ENCODE data around the gene FNDC7.
"Not testable (repeated sequence)": the region's sequence is repeated elsewhere in the genome, so short reads cannot be mapped to it uniquely, and the experiment has no call there.

FNDC7 gene

DNA sequence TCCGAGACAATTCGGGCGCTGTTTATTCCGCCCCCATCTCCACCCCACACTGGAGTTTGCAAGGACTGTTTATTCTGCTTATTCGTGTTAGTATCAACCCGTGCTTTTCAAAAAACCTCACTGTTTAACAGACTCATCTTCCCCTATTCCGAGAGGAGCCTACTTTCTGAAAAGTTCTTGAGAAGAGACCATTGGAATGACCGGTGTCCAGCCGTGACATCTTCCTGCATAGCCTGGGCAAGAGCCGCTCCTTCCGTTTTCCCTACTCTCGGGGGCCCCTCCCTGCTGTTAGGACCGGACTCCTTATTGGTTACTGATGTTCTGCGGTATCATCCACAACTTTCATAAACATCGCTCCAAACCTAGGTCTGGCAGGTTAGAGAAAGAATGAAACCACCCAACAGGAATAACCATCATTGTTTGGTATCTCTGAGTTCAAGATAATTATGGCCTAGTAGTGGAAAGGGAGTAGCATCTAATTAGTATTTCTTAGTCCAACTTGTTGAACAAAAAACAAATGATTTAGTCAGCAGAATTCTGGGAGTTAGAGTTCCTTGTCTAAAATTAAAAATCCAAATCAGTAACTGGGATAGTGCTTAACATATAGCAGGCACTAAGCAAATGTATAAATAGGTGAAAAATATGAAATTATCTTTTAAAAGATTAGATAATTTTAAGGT lies 34.6 kb downstream of the FNDC7 start:
- DNase-seq: no peak

DNA sequence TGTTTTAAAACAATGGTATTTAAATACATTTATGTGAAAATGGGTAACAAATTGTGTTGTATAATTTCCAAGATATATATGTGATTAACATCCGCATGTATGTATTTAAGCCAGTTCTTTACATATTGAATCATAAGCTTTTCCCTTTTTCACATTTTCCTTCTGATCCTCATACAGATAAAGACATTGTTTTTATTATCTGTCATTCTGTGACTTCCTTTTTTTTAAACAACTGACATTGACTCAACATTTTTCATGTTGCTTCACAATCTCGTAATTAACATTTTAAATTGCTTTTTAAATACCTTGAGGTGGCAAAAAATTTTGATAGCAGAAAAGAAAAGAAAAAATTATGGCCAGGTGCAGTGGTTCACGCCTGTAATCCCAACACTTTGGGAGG lies 35.2 kb downstream of the FNDC7 start:
- no peak for DNase-seq

DNA sequence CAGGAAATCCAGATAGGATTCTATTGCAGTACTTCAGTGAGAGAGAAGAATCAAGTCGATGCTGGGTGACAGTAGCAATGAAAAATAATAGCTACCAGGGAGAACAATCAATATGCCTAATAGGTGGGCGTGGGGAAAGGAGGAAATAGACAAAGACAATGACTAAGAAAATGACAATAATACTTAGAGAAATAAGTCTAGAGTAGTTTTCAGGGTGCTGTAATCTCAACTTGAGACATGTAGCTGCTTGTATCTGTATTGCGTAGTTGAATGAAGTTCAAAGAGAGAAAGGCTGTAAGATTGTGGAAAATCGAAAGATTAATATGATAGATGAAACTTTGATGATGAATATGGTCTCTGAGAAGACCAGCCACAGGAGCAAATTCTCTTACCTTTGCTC lies 36.4 kb downstream of the FNDC7 start:
- DNase-seq: no peak

DNA sequence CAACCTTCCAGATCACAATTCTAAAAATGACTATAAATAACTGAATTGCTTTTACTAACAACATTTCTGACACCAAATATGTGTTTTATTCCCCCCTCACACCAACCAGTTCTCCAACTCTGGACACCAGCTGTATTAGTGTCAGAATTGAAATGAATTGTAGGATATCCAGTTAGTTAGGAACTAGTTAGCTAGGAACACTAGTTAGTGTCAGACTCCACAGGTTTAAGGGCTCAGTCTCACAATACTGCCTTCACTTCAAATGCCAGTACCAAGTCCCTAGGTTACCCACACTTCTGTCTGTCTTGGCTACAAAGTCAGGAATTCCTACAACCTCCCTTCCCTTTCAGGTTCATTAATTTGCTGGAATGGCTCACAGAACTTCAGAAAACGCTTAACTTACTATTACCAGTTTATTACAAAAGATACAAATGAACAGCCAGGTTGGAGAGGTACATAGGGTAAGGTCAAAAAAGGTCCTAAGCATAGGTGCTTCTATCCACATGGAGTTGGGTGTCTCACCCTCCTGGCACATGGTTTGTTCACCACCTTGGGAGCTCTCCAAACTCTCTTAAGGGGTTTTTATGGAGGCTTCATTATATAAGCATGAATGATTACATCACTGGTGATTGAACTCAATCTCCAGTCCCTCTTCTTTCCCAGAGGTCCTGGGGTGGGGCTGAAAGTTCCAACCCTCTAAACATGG lies 37.9 kb downstream of the FNDC7 start:
- DNase-seq: no peak

DNA sequence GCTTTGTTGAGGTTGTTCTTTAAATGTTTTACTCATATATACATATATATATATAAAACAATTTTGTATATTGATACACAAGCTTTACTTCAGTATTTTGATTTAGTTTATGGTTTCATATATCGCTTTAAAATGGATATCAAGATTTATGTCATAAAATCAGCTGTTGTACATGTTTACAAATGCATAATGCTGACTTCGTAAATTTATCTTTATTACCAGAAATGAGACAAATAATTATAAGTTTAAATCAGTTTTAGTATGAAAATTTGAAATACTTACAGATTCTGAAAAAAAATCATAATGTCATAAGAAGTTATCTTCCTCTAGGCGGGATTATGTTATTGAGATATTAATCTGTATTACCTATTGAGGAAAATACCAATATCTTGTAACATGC lies 40.7 kb downstream of the FNDC7 start:
- DNase-seq: no peak

DNA sequence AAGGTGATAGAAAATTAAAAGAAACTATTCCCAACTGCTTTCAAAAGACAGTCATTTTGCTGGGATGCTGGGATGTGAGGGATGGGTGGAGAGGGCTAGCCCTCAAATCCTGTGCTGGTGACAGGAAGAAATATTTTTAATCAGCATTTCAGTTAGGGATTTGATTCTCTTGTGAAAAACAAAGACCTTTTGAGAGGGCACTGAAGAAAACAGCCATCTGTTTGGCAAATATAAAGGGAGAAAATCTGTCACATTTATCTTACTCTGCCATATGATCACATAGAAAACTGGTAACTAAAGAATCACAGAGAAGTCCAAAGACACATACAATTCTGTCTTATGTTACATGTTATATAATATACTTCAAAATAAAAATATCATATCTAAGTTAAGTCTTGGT lies 46.1 kb downstream of the FNDC7 start:
- DNase-seq: no peak

DNA sequence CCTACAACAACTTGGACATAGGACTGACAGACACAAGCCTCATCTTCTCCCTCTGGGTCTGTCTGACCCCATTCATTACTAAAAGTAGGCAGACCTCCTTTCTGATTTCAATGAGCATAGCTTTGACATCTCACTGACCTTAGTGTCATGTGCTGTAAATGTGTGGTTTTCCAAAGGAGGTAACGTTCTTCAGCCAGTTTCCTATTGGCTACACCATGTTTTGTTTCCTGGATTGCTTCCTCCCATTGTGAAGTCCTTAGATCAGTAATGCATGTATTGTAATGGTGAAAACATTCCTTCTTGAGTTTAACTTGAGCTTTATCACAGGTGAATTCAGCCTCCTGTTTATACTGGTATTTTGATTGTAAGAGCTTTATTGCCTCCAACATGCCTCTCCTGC lies 54.4 kb downstream of the FNDC7 start:
- DNase-seq: no peak

DNA sequence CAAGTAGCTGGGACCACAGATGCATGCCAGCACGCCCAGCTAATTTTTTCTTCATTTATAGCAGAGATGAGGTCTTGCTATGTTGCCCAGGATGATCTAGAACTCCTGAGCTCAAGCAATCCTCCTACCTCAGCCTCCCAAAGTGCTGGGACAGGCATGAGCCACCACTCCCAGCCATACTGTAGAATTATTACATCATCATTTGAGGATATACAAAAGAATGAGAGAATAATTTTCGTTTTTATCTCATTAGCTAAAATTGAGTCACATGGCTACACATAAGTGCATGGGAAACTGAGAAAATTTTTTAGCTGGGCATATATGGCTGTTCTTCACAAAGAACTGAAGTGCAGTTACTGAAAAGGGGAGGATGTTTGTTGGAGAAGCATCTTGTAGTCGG lies 55.0 kb downstream of the FNDC7 start:
- DNase-seq: no peak

DNA sequence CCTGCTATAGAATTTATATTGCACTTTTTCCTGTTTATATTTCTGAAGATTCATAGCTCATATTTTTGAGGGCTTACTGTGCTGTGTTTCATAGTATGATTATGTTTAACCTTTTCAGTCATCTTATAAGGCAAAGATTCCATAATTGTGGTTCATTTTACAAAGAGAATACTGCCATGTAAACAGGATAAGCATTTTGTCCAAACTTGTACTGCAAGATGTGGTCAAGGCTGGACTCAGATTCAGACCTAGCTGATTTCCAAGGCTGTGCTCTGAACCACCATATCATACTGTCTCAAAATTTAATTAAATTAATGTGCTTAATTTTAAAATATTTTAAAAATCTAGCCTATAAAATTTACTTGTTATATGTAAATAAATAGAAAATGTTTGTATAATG lies 65.1 kb downstream of the FNDC7 start:
- DNase-seq: no peak

DNA sequence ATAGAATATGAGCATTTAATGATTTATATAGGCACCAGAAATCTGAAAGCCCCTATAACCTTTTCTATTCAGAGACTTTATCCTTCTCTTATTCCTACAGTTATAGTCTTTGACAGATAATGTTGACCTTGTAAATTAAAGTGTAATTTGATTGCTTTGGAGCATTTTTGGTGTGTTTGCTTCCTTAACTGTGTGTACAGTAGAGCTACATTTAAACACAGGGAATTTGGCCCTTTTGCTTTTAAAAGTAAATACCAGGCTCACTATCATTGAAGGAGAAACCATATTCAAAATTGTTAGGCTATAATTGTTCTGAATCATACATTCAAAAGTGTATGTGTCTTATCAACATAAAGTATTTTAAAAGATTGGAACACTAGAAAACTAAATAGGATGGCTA lies 66.7 kb downstream of the FNDC7 start:
- no peak for DNase-seq

DNA sequence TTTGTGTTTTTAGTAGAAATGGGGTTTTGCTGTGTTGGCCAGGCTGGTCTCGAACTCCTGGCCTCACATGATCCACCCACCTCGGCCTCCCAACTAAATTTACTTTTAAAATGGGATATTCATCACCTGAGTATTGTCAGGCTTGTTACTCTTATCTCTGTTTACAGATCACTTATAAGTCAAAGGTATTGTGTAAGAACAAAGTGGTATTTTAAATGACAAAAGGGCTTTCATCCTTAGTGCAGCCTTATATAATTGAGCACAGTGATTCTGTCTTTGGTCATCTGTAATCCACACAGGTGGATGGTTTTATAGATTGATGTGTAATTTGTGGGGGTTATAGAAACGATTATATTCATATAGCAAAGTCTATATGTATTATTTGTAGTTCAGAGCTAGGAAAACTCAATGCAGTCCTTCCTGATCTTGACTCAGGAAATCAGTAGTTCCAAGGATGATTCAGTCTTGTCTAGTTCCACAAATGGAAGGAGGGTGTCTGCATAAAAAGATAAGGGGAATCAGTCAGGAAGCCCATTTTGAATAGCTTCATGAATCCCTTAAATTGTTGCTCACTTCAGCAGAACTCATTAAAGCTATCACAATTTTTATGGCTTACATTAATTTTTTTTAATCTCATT lies 68.3 kb downstream of the FNDC7 start:
- no peak for DNase-seq

DNA sequence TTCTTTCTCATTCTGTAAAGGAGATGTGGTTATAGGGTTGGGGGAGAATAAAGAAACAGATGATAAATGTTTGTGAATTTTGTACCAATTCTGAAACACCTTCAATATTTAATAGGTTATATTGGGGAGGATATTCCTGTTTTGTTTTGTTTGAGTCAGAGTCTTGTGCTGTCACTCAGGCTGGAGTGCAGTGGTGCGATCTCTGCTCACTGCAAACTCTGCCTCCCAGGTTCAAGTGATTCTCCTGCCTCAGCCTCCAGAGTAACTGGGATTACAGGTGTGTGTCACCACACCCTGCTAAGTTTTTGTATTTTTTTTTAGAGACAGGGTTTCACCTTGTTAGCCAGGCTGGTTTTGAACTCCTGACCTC lies 68.9 kb downstream of the FNDC7 start:
- not testable (repeated sequence) for DNase-seq

DNA sequence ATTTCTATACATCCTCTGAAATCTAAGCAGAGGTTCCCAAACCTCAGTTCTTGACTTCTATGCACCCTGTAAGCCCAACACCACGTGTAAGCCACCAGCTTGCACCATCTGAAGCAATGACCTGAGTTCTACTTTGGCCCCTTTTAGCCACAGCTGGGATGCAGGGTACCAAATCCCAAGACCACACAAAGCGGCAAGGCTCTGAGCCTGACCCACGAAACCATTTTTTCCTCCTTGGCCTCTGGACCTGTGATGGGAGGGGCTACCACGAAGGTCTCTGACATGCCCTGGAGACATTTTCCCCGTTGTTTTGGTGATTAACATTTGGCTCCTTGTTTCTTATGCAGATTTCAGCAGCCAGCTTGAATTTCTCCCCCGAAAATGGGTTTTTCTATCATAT lies 72.6 kb downstream of the FNDC7 start:
- no peak for DNase-seq

DNA sequence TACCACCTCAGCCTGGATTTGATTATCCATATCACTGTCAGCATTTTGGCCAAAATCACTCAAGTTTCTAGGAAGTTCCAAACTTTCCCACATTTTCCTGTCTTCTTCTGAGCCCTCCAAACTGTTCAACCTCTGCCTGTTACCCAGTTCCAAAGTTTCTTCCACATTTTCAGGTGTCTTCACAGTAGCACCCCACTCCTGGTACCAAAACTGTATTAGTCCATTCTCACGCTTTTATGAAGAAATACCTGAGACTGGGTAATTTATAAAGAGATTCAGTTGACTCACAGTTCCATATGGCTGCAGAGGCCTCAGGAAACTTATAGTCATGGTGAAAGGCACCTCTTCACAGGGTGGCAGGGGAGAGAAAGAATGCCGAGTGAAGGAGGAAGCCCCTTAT lies 73.2 kb downstream of the FNDC7 start:
- DNase-seq: no peak

DNA sequence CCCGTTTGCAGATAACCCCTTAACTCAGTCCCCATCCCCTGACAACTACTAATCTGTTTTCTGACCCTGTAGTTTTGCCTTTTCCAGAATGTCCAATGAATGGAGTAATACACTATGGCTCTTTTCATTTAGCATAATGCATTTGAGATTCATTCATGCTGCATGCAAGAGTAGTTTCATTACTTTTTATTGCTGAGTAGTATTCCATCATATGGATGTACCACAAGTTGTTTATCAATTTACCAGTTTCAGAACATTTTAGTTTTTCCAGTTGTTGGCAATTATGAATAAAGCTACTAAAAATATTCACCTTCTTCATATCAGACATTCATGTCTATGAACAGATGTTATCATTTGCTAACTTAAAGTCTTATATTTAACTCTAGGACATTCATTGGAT lies 79.1 kb downstream of the FNDC7 start:
- no peak for DNase-seq
